ENCODE measurements around the gene S100PBP. TPM values are rescaled to one million over a fixed set of nuclear protein-coding genes. Genes with fewer than 3 reads are reported as not detected.
"Not testable (repeated sequence)": the region's sequence is repeated elsewhere in the genome, so short reads cannot be mapped to it uniquely, and the experiment has no call there.

S100PBP gene
- total RNA-seq, 2 experiments from 2014 or later, result 75.8 to 78.5 TPM

DNA sequence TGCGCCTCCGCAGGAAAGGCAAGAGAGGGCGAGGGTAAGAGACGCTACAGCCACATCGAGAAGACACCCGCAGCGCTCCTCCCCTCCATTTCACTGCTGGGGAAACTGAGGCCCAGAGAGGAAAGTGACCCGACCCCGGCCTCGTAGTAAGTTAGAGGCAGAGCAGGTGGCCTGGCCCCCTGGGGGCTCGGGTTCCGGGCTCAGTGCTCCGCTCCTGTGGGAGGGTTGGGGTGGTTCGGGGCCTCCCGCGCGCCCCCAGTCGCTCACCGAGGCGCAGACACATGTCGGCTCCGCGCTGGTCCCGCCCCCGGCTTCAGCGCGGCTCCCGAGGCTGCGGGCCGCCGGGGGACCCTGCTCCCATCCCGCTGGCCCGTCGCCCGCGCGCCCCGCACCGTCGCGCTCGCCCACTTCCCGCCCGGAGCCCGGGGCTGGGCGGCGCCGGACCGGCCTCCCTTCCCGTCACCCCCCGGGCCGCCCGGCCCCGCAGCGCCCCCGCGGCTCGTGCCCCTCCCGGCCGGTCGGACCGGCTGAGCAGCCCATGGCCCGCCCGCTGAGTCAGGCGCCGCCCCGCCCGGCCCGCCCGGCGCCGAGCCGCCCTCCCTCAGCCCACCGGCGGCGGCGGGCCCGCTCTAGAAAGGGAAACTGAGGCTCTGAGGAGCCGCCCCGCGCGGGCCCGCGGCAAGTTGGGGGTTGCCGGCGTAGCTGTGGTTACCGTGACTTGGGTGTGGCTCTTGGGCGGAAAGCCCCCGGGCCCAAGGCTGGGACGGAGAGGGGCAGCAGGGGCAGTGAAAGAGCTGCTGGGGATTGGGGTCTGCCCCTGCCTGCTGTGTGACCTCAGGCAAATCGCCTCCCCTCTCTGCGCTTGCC, 83.7 kb downstream of the S100PBP start, which contains the start of gene TMEM54:
TMEM54 (minus strand) TSS at position 434 of the 867 bp plus-strand sequence; CDS start at position 283, 151 bp downstream.
- Mint-ChIP-seq H3K9me3 (no peaks in the 10 kb centered on the region), H3K4me3 (peak within 1 kb of the TSS; percentile 63), H3K27ac (no peak within 1 kb of the TSS), H3K27me3 (peaks cover 67% of the 10 kb centered on the region), H3K4me1 (peaks cover 4% of the 10 kb centered on the region), H3K36me3 (no peaks in the 10 kb centered on the region)
- ATAC-seq (ENCODE audit: low read depth), result peak; percentile 25
- POLR2A ChIA-PET, result no interaction called here
- peak; percentile 45 for DNase-seq

DNA sequence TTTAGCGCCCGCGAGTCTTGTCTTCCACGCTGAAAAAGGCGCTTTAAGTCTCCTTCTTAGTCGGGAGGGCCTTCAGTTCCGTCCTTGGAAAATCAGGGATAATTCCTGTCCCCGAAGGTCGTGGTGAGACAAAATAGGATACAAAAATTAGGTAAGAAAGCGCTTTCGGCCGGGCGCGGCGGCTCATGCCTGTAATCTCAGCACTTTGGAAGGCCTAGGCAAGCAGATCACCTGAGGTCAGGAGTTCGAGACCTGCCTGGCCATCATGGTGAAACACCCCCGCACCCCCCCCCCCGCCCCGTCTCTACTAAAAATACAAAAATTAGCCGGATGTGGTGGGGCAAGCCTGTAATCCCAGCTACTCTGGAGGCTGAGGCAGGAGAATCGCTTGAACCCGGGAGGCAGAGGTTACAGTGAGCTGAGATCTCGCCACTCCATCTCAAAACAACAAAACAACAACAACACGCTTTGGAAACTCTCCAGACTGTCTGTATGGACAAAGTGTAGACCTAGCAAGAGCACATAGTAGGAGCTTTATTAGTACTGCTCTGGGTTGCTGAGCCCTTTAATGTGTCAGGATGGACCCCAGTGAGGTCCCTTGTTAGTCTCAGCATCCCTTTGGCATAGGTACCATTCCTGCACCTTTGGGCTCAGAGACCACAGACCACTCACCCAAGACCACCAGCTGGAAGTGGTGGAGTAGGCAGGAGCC, 84.5 kb downstream of the S100PBP start:
- H3K9me3 Mint-ChIP-seq, result no peaks in the 10 kb centered on the region
- no peaks in the 10 kb centered on the region for H3K36me3 Mint-ChIP-seq
- peaks cover 4% of the 10 kb centered on the region for H3K4me1 Mint-ChIP-seq
- H3K4me3 Mint-ChIP-seq, result peak overlapping the region; percentile 63
- DNase-seq, result no peak
- POLR2A ChIA-PET, result no interaction called here
- no peak for ATAC-seq (ENCODE audit: low read depth)
- peaks cover 62% of the 10 kb centered on the region for H3K27me3 Mint-ChIP-seq
- no peak overlapping the region for H3K27ac Mint-ChIP-seq

DNA sequence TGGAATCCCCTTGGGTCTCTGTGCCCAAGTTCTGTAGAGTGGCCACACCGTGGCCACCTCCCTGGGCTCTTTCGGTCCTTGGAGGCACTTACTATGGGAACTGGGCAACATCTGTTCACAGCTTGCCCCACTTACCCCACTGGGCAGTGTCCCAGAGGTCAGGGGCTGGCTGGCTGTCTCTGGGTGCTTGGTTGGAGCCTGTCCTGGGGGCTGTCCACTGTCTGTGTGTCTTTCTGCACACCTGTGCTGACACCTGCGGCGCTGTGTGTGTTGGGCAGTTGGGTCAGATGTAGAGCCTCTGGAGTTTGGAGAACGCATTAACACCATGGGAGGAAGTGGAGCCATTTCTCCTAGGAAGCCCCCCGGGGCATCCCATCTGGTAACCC, 85.1 kb downstream of the S100PBP start:
- no peaks in the 10 kb centered on the region for H3K36me3 Mint-ChIP-seq
- no peak for ATAC-seq (ENCODE audit: low read depth)
- H3K9me3 Mint-ChIP-seq, result no peaks in the 10 kb centered on the region
- no peak overlapping the region for H3K27ac Mint-ChIP-seq
- peaks cover 4% of the 10 kb centered on the region for H3K4me1 Mint-ChIP-seq
- H3K4me3 Mint-ChIP-seq, result no peak overlapping the region
- H3K27me3 Mint-ChIP-seq, result peaks cover 57% of the 10 kb centered on the region
- POLR2A ChIA-PET, result no interaction called here
- no peak for DNase-seq

DNA sequence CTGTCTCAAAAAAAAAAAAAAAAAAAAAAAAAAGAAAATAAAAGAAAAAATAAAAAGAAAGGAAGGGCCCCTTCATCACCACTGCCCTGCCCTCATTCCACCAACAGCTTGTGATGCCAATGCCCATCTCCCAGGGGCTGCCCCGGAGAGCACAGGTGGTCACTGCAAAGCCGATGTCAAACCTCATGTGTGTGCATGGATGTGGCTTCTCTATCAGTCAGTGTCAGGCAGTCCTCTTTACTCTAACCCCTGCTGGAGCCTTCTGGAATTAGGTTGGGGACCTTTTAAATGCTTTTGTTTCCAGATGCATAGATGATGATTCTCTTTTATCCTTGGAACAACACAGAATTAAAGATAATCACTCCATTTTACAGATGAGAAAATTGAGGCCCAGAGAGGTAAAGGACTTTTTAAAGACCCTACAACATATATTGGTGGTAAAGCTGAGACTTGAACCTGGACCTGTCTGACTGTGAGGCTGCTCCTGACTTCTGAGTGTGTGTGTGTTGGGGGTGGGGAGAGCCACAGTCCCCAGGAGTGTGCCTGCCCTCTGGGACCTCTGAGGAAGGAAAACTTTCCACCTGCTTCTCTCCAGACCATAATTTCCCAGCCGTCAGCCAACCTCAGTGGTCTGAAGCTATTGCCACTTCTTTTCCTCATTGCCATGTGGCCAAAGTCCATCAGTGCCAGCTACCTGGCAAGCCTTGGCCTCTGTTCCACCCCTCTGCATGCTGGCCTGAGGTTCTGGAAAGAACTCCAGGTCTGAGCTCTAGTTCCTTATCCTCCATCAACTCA, 86.7 kb downstream of the S100PBP start:
- no peak for DNase-seq
- no peak overlapping the region for H3K27ac Mint-ChIP-seq
- no peaks in the 10 kb centered on the region for H3K9me3 Mint-ChIP-seq
- ATAC-seq (ENCODE audit: low read depth), result no peak
- no peaks in the 10 kb centered on the region for H3K36me3 Mint-ChIP-seq
- H3K27me3 Mint-ChIP-seq, result peaks cover 46% of the 10 kb centered on the region
- H3K4me3 Mint-ChIP-seq, result no peak overlapping the region
- peaks cover 4% of the 10 kb centered on the region for H3K4me1 Mint-ChIP-seq
- POLR2A ChIA-PET, result interaction anchor here (0.5 to 0.7 kb wide), 2 partner anchors 146 to 191 kb away, joined by 5 to 6 read pairs; no protein-coding TSS in a partner anchor

DNA sequence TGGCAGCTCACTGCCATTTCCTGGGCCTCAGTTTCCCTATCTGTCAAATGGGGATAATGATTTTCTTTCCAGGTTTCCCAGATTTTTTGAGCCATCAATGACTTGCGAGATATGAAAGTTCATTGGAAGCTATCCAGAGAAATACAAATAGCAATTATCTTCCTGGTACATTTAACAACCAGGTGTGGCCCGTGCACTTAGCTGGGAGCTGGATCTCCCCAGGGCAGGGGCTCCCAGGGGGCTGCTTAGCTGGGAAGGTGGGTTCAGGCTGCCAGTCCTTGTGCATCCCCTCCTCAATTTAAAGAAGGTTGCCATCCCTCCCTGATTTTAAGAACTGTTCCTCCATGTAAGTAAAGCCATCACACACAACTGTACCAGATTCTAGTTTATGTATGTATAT, 87.3 kb downstream of the S100PBP start:
- Mint-ChIP-seq H3K27me3 (peaks cover 42% of the 10 kb centered on the region), H3K36me3 (no peaks in the 10 kb centered on the region), H3K9me3 (no peaks in the 10 kb centered on the region), H3K4me1 (peaks cover 4% of the 10 kb centered on the region), H3K4me3 (no peak overlapping the region), H3K27ac (no peak overlapping the region)
- DNase-seq (no peak), ATAC-seq (ENCODE audit: low read depth) (no peak)
- POLR2A ChIA-PET, result no interaction called here

DNA sequence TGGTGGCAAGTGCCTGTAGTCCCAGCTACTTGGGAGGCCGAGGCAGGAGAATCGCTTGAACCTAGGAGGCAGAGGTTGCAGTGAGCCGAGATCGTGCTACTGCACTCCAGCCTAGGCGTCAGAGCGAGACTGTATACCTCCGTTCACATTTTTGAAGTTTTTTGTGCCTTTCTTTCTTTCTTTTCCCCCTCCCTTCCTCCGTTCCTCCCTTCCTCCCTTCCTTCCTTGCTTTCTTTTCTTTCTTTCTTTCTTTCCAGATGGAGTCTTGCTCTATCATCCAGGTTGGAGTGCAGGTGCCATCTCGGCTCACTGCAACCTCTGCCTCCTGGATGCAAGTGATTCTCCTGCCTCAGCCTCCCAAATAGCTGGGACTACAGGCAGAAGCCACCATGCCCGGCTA, 88.1 kb downstream of the S100PBP start:
- DNase-seq; H3K9me3 Mint-ChIP-seq; H3K27ac Mint-ChIP-seq; ATAC-seq (ENCODE audit: low read depth); POLR2A ChIA-PET; H3K36me3 Mint-ChIP-seq; H3K4me3 Mint-ChIP-seq; H3K4me1 Mint-ChIP-seq: not testable (repeated sequence)
- peaks cover 34% of the 10 kb centered on the region for H3K27me3 Mint-ChIP-seq

DNA sequence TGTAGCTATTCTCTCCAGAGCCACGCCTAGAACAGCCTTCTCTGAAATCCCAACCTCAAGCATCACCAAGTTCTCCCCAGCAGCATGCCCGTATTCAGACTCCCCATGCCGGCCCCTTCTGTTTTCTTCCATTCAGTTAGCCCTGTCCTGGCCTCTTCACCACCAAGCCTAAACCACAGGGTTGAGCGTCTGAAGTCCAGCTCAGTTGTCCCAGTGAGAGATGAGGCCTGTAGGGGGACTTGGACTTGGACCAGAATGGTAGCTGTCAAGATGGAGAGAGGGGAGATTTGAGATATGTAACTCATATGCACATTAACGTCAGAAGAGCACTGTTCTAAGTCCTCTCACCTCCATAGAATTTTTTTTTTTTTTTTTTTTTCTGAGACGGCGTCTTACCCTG, 89.2 kb downstream of the S100PBP start:
- Mint-ChIP-seq H3K27ac (no peak overlapping the region), H3K4me3 (no peak overlapping the region), H3K9me3 (no peaks in the 10 kb centered on the region), H3K36me3 (no peaks in the 10 kb centered on the region), H3K4me1 (peaks cover 2% of the 10 kb centered on the region), H3K27me3 (peaks cover 29% of the 10 kb centered on the region)
- POLR2A ChIA-PET, result no interaction called here
- ATAC-seq (ENCODE audit: low read depth), result no peak
- no peak for DNase-seq

DNA sequence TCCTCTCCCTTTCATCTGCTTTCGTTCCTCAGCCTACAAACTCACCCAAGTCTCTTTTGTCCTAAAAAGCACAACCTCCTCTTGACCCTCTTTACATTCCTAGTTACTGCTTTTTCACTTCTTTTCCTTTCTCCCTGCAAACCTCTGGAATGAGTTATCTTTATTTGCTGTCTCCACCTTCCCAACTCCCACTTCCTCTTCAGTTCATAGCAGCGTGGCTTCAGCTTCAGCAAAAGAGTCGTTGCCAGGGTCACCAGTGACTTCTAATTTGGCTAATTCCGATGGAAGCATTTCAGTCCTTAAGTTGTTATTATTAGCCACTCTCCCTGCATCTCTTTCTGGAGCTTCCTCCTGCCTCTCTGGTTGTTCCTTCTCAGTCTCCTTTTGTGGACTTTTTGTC, 90.0 kb downstream of the S100PBP start:
- Mint-ChIP-seq H3K4me3 (no peak overlapping the region), H3K27me3 (peaks cover 22% of the 10 kb centered on the region), H3K4me1 (no peaks in the 10 kb centered on the region), H3K36me3 (no peaks in the 10 kb centered on the region), H3K9me3 (no peaks in the 10 kb centered on the region), H3K27ac (no peak overlapping the region)
- DNase-seq, result no peak
- POLR2A ChIA-PET, result no interaction called here
- no peak for ATAC-seq (ENCODE audit: low read depth)

Other genes with a start within 250 kb of the S100PBP start
- gene ZBTB8OS, start 167.1 kb upstream of the S100PBP start, total RNA-seq, result 10 to 100 TPM; 57.7 to 61.7 TPM
- gene RBBP4, start 166.4 kb upstream of the S100PBP start, total RNA-seq, result 100 to 1,000 TPM; 273 to 280 TPM
- not detected for gene SYNC, start 114.9 kb upstream of the S100PBP start, total RNA-seq
- gene YARS1, start 295 bp upstream of the S100PBP start, total RNA-seq, result 100 to 1,000 TPM; 180 to 181 TPM
- not detected for gene FNDC5, start 53.3 kb downstream of the S100PBP start, total RNA-seq
- under 1 TPM in 1 of 2 experiments, not detected in 1; 0.40 TPM for gene HPCA, start 68.8 kb downstream of the S100PBP start, total RNA-seq
- not detected for gene TMEM54, start 83.7 kb downstream of the S100PBP start, total RNA-seq
- 10 to 100 TPM; 21.6 to 22.4 TPM for gene RNF19B, start 147.2 kb downstream of the S100PBP start, total RNA-seq
- 100 to 1,000 TPM; 197 to 201 TPM for gene AK2, start 219.2 kb downstream of the S100PBP start, total RNA-seq